Prostate gland (tissue), 2 donors: ENCODE results near the gene ACOXL. TPM values are rescaled to one million over a fixed set of nuclear protein-coding genes. Genes with fewer than 3 reads are reported as not detected.

Experiments
- DNase-seq: peaks from one replicate; pipeline ENCODE4 v3.0.0-alpha.2; 2019; ENCODE audit warnings: low spot score
- H3K27ac ChIP-seq, 2 donors: fragments of 200-600 bp; sonication (generic); 2 replicates each; pipeline ENCODE4 v1.5.1; 2017 to 2019
- H3K27me3 ChIP-seq: fragments of 200-600 bp; sonication (generic); replicated peaks from 2 replicates; pipeline ENCODE4 v1.5.1; 2019; ENCODE audit not compliant: insufficient read depth
- H3K36me3 ChIP-seq, 2 donors: fragments of 200-600 bp; sonication (generic); 1 replicate in 1 of 2; 2 replicates in 1 of 2; pipeline versions ENCODE4 v1.5.1 to v1.8.1; 2017 to 2019
- H3K4me1 ChIP-seq: fragments of 200-600 bp; sonication (generic); replicated peaks from 2 replicates; pipeline ENCODE4 v1.5.1; 2019
- H3K4me3 ChIP-seq, 2 donors: fragments of 200-600 bp; sonication (generic); 2 replicates each; pipeline ENCODE4 v1.5.1; 2017 to 2019
- H3K9me3 ChIP-seq: fragments of 200-600 bp; sonication (generic); 2 replicates; pipeline ENCODE4 v1.5.1; 2017
- POLR2A ChIP-seq: fragments of 450-650 bp; IDR thresholded peaks from one replicate; pipeline ENCODE4 v1.6.1; 2016; ENCODE audit warnings: antibody characterized with exemption, mild to moderate bottlenecking
- POLR2AphosphoS5 ChIP-seq: sonication (generic); formaldehyde crosslinking; IDR thresholded peaks from one replicate; pipeline ENCODE4 v1.6.1; 2017; ENCODE audit warnings: antibody characterized with exemption
- WGBS: methylation state at CpG from one replicate; pipeline ENCODE4 v1.1.5; 2018; 5-methylcytosine and 5-hydroxymethylcytosine counted together
- intact Hi-C: fragments of 100-400 bp; cut with DNase I; formaldehyde crosslinking; loops from one replicate; pipeline ENCODE4 v1.14.2; 2022
- total RNA-seq, 2 donors: library from RNA; depleted of rRNA; stranded (reverse); fragments of >200 nt; gene quantifications; one replicate each; pipeline ENCODE4 v1.1.0, GENCODE V29; 2016
- TF ChIP-seq, protein P1 (sequence below), 4 experiments: fragments of 200-600 bp in 2 of 4; fragments of 450-650 bp in 2 of 4; sonication (generic) in 2 of 4; IDR thresholded peaks; 1 replicate in 3 of 4; 2 replicates in 1 of 4; pipeline ENCODE4 v1.5.1; 2016 to 2019; ENCODE audit warnings: antibody characterized with exemption in 4 of 4, mild to moderate bottlenecking in 2 of 4, moderate library complexity in 2 of 4

ACOXL gene
- total RNA-seq, 2 donors from 2014 or later: 8.0 to 8.3 TPM

DNA sequence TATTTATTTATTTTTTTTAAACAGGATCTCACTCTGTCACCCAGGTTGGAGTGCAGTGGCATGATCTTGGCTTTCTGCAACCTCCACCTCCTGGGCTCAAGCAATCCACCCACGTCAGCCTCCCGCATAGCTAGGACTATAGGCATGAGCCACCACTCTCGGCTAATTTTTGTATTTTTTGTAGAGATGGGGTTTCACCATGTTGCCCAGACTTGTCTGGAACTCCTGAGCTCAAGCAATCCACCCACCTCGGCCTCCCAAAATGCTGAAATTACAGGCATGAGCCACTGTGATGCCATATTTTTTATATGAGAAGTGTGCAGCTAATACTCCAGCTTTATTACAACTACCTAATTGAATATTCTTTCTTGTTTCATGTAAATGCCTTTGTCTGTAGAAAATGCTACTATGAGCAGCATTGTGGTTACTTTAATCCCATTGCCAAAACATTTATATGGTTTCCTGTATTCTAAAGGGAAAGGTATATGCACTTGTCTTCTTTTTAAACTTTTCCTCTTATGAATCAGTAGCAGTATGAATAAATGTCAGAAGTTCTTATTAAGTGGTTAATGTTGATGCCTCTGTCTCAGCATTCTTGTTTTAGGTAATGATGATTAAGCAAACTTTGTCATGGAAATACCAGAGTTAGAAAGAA, 378.9 kb downstream of the ACOXL start:
- WGBS: 72% methylated on average over 4 of the region's 4 CpGs
- H3K4me1 ChIP-seq: no peaks in the 10 kb centered on the region
- DNase-seq: no peak
- peaks cover 4% of the 10 kb centered on the region for H3K27me3 ChIP-seq
- H3K27ac ChIP-seq: no peak overlapping the region
- TF ChIP-seq, protein P1, sequence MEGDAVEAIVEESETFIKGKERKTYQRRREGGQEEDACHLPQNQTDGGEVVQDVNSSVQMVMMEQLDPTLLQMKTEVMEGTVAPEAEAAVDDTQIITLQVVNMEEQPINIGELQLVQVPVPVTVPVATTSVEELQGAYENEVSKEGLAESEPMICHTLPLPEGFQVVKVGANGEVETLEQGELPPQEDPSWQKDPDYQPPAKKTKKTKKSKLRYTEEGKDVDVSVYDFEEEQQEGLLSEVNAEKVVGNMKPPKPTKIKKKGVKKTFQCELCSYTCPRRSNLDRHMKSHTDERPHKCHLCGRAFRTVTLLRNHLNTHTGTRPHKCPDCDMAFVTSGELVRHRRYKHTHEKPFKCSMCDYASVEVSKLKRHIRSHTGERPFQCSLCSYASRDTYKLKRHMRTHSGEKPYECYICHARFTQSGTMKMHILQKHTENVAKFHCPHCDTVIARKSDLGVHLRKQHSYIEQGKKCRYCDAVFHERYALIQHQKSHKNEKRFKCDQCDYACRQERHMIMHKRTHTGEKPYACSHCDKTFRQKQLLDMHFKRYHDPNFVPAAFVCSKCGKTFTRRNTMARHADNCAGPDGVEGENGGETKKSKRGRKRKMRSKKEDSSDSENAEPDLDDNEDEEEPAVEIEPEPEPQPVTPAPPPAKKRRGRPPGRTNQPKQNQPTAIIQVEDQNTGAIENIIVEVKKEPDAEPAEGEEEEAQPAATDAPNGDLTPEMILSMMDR (IDR thresholded peaks at IDR 0.05): no peak
- TF ChIP-seq POLR2A: no peak
- TF ChIP-seq POLR2AphosphoS5: no peak
- H3K4me3 ChIP-seq: no peak overlapping the region
- intact Hi-C loops: loop anchor here (10.0 kb wide), 1 partner anchor 344 kb away; no protein-coding TSS in a partner anchor
- no peaks in the 10 kb centered on the region for H3K9me3 ChIP-seq
- H3K36me3 ChIP-seq: no peaks in the 10 kb centered on the region

DNA sequence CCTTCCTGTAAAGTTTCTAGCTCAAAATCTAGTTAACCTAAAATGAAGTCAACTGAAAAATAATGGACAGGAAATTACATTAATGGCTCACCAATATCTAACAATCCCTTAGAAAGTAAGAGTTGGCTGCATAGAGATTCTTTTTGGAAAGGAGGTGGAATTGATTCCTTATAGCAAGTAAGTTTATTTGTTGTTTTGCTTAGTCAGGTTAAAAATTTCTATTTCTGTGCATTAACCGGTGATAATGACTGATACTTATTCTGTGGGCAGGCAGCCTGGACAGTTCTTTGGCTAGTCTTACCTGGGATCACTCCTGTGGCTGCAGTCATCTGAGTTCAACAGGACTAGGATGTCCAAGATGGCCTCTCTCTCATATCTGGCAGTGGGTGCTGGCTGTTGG, 381.5 kb downstream of the ACOXL start:
- TF ChIP-seq, protein P1 (IDR thresholded peaks at IDR 0.05): no peak
- no peak for TF ChIP-seq POLR2AphosphoS5
- TF ChIP-seq POLR2A: no peak
- Histone ChIP-seq H3K4me3 (no peak overlapping the region), H3K36me3 (no peaks in the 10 kb centered on the region), H3K4me1 (peaks cover 3% of the 10 kb centered on the region), H3K27me3 (peaks cover 4% of the 10 kb centered on the region), H3K27ac (no peak overlapping the region), H3K9me3 (no peaks in the 10 kb centered on the region)
- intact Hi-C loops: loop anchor here (10.0 kb wide), 1 partner anchor 341 kb away; no protein-coding TSS in a partner anchor
- DNase-seq: no peak
- 84% methylated on average over 1 of the region's 1 CpG for WGBS

DNA sequence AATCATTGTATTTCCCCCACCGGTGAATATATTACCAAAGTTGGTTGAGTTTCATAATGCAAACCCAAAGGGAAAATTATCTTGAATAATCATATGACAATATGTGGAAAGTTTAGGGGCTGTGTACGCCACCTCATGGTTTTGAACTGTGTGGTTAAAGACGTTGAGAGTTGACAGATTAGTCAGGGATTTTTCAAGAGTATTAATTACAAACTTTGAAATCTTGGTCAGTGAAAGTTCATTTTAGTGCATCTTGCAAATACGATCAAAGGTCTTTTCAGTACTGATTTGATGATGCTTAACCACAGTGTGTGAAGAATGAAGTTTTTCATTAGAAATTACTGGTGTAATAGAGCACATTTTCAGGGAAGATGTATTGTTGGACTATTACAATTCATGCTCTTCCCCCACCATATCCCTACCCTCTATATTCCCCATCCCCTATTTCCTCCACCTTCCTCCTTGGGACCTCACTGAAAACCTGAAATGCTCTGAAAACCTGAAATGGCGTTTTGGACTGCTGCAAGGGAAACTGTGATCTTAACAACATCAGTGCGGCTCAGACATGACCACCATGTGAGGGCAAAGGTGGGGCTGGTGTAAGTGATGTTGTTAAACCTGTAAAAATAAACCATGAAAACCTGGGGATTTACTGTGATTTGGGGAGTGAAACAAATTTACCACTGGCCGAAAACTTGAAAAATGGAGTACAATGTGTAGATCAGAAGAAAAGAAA, 383.8 kb downstream of the ACOXL start:
- peaks cover 3% of the 10 kb centered on the region for H3K4me1 ChIP-seq
- no peak overlapping the region for H3K4me3 ChIP-seq
- no peaks in the 10 kb centered on the region for H3K9me3 ChIP-seq
- no peaks in the 10 kb centered on the region for H3K36me3 ChIP-seq
- no peaks in the 10 kb centered on the region for H3K27me3 ChIP-seq
- TF ChIP-seq, protein P1 (IDR thresholded peaks at IDR 0.05): no peak
- TF ChIP-seq POLR2AphosphoS5 (no peak), POLR2A (no peak)
- H3K27ac ChIP-seq: no peak overlapping the region
- intact Hi-C loops: loop anchor here (5.0 to 10.0 kb wide), 2 partner anchors 339 to 581 kb away; no protein-coding TSS in a partner anchor
- WGBS: 59% methylated on average over 7 of the region's 7 CpGs
- DNase-seq: no peak

GRCh38 chr2:111116843-111117597, 384.6 kb downstream of the ACOXL start:
- H3K4me1 ChIP-seq: peaks cover 3% of the 10 kb centered on the region
- TF ChIP-seq, protein P1 (IDR thresholded peaks at IDR 0.05): peak; percentile 35 to 93 (median 84)
- no peak for TF ChIP-seq POLR2A
- peak; percentile 62 for TF ChIP-seq POLR2AphosphoS5
- no peak overlapping the region for H3K27ac ChIP-seq
- peak overlapping the region; percentile 13 to 23 for H3K4me3 ChIP-seq
- 6% methylated on average over 30 of the region's 30 CpGs for WGBS
- H3K9me3 ChIP-seq: no peaks in the 10 kb centered on the region
- no peaks in the 10 kb centered on the region for H3K36me3 ChIP-seq
- peak; percentile 75 for DNase-seq
- no peaks in the 10 kb centered on the region for H3K27me3 ChIP-seq
- intact Hi-C loops: loop anchor here (5.0 to 10.0 kb wide), 2 partner anchors 338 to 580 kb away; no protein-coding TSS in a partner anchor
